ENCODE measurements around the gene SLC39A12.

GRCh38 chr10:18073314-18073713 lies 121.6 kb downstream of the SLC39A12 start:
- no peak for TF ChIP-seq POLR2A (IDR thresholded peaks at IDR 0.05)
- TF ChIP-seq POLR2AphosphoS5 (IDR thresholded peaks at IDR 0.05): no peak
- TF ChIP-seq CTCF (IDR thresholded peaks at IDR 0.05 in 8 of 11, conservative IDR thresholded peaks at IDR 0.05 in 3 of 11): no peak

Data from spleen (tissue), 7 donors.